ENCODE measurements around the gene ZNF541. TPM values are rescaled to one million over a fixed set of nuclear protein-coding genes. Genes with fewer than 3 reads are reported as not detected.

Gene ZNF541
- total RNA-seq, 1 experiment from 2014 or later = not detected

GRCh38 chr19:47610902-47611301 lies 38.0 kb upstream of the ZNF541 start:
- no peak overlapping the region; the same call in 1 of the 2 replicates for H3K27ac ChIP-seq
- no TSS peak for BruUV-seq (replicated peaks)
- ChIA-PET CTCF (interaction anchor here (0.6 kb wide), 1 partner anchor 402 kb away, joined by 20 read pairs; no protein-coding TSS in a partner anchor), POLR2A (ENCODE audit: unreplicated experiment) (no interaction called here)
- H3K9me2 ChIP-seq (ENCODE audit: insufficient read depth) = no peaks in the 10 kb centered on the region
- H3F3A ChIP-seq (ENCODE audit: insufficient read depth, low read depth) = peaks cover 22% of the 10 kb centered on the region
- peaks cover 85% of the 10 kb centered on the region for H3K79me2 ChIP-seq (ENCODE audit: low read depth)
- H4K20me1 ChIP-seq (ENCODE audit: insufficient read depth) = peaks cover 39% of the 10 kb centered on the region
- H3K4me2 ChIP-seq = peak overlapping the region; percentile 85
- peak overlapping the region; percentile 100; the same call in 1 of the 2 replicates for H3K4me3 ChIP-seq
- peaks cover 11% of the 10 kb centered on the region; the same call in 1 of the 2 replicates for H3K4me1 ChIP-seq (replicated peaks; ENCODE audit: insufficient read depth)
- intact Hi-C loops (cut with micrococcal nuclease; ENCODE audit: unreplicated experiment) = no loop called here
- no peak for DNase-seq
- no peaks in the 10 kb centered on the region; the same call in 1 of the 2 replicates for H3K36me3 ChIP-seq (ENCODE audit: low read depth)
- no peak for TF ChIP-seq CTCF (conservative IDR thresholded peaks at IDR 0.05)
- no peak for TF ChIP-seq EZH2 (IDR thresholded peaks at IDR 0.05; ENCODE audit: low read depth)
- H2AFZ ChIP-seq = no peak overlapping the region
- H3K27me3 ChIP-seq (ENCODE audit: insufficient read depth, low read depth) = no peaks in the 10 kb centered on the region
- no peaks in the 10 kb centered on the region for H3K9me3 ChIP-seq (ENCODE audit: insufficient read depth, low read depth)

- Histone ChIP-seq H3K9me2 (ENCODE audit: insufficient read depth) (no peaks in the 10 kb centered on the region), H3K4me2 (peak overlapping the region; percentile 85), H3K4me3 (peak overlapping the region; percentile 100), H3K4me1 (replicated peaks; ENCODE audit: insufficient read depth) (peaks cover 11% of the 10 kb centered on the region; the same call in 1 of the 2 replicates), H3K9me3 (ENCODE audit: insufficient read depth, low read depth) (no peaks in the 10 kb centered on the region), H3K27ac (peak overlapping the region; percentile 73), H4K20me1 (ENCODE audit: insufficient read depth) (peaks cover 32% of the 10 kb centered on the region), H2AFZ (peak overlapping the region; percentile 67), H3K36me3 (ENCODE audit: low read depth) (no peaks in the 10 kb centered on the region; the same call in 1 of the 2 replicates), H3K27me3 (ENCODE audit: insufficient read depth, low read depth) (no peaks in the 10 kb centered on the region), H3K79me2 (ENCODE audit: low read depth) (peaks cover 78% of the 10 kb centered on the region), H3F3A (ENCODE audit: insufficient read depth, low read depth) (peaks cover 22% of the 10 kb centered on the region)
- TF ChIP-seq CTCF (conservative IDR thresholded peaks at IDR 0.05) (no peak), EZH2 (IDR thresholded peaks at IDR 0.05; ENCODE audit: low read depth) (no peak)
- intact Hi-C loops (cut with micrococcal nuclease; ENCODE audit: unreplicated experiment) = loop anchor here (2.0 to 10.0 kb wide), 2 partner anchors 173 to 335 kb away; partner anchors contain the start of gene INAFM1
- BruUV-seq (replicated peaks) = no TSS peak
- DNase-seq = peak in 1 of 2 experiments; percentile 41
- CTCF ChIA-PET = interaction anchor here (0.6 kb wide), 3 partner anchors 97 to 456 kb away, joined by 3 to 20 read pairs (median 3); no protein-coding TSS in a partner anchor
- POLR2A ChIA-PET (ENCODE audit: unreplicated experiment) = interaction anchor here (0.6 kb wide), 1 partner anchor 38 kb away, joined by 3 read pairs; no protein-coding TSS in a partner anchor
These were observed 37.3 kb upstream of the ZNF541 start for GRCh38 chr19:47609906-47610894.
